Measurements from ENCODE around the gene SHC1. TPM values are rescaled to one million over a fixed set of nuclear protein-coding genes. Genes with fewer than 3 reads are reported as not detected.

SHC1 gene
- total RNA-seq, 4 donors from 2014 or later = 108 to 168 (median 123) TPM

GRCh38 chr1:154943649-154944400 lies 26.7 kb downstream of the SHC1 start:
- peaks cover 15 to 61% of the 10 kb centered on the region in 2 donors for H3K4me1 ChIP-seq
- TF ChIP-seq POLR2A (IDR thresholded peaks at IDR 0.05) (no peak), CTCF (IDR thresholded peaks at IDR 0.05) (peak in 5 of 6 experiments; percentile 52 to 70 (median 63))
- DNase-seq = peak; percentile 38 to 41
- WGBS, 2 donors = 56 to 60% methylated on average over 6 of the region's 6 CpGs
- H3K9me3 ChIP-seq = no peaks in the 10 kb centered on the region
- no peaks in the 10 kb centered on the region for H3K27me3 ChIP-seq
- peak overlapping the region; percentile 53 to 98 (median 85) for H3K27ac ChIP-seq
- H3K4me3 ChIP-seq (replicated peaks in 1 of 3) = no peak overlapping the region
- H3K36me3 ChIP-seq = peaks cover 0 to 4% of the 10 kb centered on the region in 2 donors
- intact Hi-C loops (cut with DNase I) = no loop called here

GRCh38 chr1:154941333-154942013 lies 29.1 kb downstream of the SHC1 start:
- intact Hi-C loops (cut with DNase I) = no loop called here
- Histone ChIP-seq H3K4me1 (peaks cover 22 to 73% of the 10 kb centered on the region in 2 donors), H3K27me3 (no peaks in the 10 kb centered on the region), H3K9me3 (no peaks in the 10 kb centered on the region), H3K4me3 (replicated peaks in 1 of 3) (no peak overlapping the region), H3K27ac (peak overlapping the region; percentile 85 to 98 (median 90)), H3K36me3 (no peaks in the 10 kb centered on the region)
- TF ChIP-seq CTCF (IDR thresholded peaks at IDR 0.05) (no peak), POLR2A (IDR thresholded peaks at IDR 0.05) (no peak)
- WGBS, 2 donors = 51 to 73% methylated on average over 5 of the region's 5 CpGs
- DNase-seq = peak; percentile 86 to 87

DNA sequence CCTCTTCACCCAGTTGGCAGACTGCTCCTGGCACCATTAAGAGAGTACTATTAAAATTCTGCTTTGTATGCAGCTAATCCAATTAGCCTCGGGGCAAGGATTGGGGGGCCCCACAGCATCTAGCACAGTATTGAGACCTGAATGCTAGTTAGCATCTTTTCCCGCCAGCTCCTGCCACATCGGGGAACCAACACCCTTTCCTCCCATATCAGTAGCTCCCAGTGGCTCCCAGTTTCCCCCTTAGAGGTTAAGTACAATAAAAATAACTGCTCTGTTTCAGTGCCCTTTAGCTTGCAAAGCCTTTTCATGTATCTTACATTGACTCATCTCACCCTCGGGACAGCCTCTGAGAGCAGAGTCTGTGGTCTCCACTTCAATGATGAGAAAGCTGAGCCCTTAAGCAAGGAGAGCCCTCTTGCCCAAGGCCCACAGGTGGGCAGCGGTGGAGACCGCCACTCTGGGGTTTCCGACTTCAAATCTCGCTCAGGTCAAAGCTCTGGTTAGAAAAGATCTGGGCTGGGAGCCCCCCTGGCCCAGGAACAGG lies 29.8 kb downstream of the SHC1 start:
- 82 to 83% methylated on average over 8 of the region's 8 CpGs for WGBS, 2 donors
- no peak for DNase-seq
- H3K4me3 ChIP-seq (replicated peaks in 1 of 3) = no peak overlapping the region
- H3K27me3 ChIP-seq = no peaks in the 10 kb centered on the region
- intact Hi-C loops (cut with DNase I) = no loop called here
- H3K4me1 ChIP-seq = peaks cover 26 to 72% of the 10 kb centered on the region in 2 donors
- no peaks in the 10 kb centered on the region for H3K36me3 ChIP-seq
- H3K27ac ChIP-seq = peak overlapping the region; percentile 85 to 98 (median 90)
- TF ChIP-seq POLR2A (IDR thresholded peaks at IDR 0.05) = no peak
- no peak for TF ChIP-seq CTCF (IDR thresholded peaks at IDR 0.05)
- H3K9me3 ChIP-seq = no peaks in the 10 kb centered on the region

DNA sequence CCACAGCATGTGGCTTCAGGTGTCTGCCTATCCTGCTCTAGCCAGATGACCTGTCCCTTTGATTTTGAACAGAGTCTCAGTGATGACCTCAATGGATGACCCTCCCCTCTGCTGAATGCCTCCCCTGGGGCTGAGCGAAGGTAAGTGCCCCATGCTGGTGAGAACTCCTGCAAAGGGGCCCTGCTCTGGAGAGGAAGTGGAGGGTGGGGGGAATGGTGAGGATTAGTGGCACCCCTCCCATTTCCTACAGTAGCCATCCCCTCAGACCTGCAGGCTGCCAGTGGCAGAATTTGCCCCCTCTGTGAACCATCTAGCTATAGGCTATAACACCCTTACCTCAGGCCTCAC lies 30.4 kb downstream of the SHC1 start:
- no peaks in the 10 kb centered on the region for H3K9me3 ChIP-seq
- intact Hi-C loops (cut with DNase I) = no loop called here
- H3K27me3 ChIP-seq = no peaks in the 10 kb centered on the region
- TF ChIP-seq POLR2A (IDR thresholded peaks at IDR 0.05) (no peak), CTCF (IDR thresholded peaks at IDR 0.05) (no peak)
- no peak overlapping the region for H3K4me3 ChIP-seq (replicated peaks in 1 of 3)
- peak overlapping the region in 2 of 3 donors; percentile 85 to 90 for H3K27ac ChIP-seq
- WGBS, 2 donors = 77 to 100% methylated on average over 1 of the region's 1 CpG
- no peak for DNase-seq
- no peaks in the 10 kb centered on the region for H3K36me3 ChIP-seq
- peaks cover 29 to 69% of the 10 kb centered on the region in 2 donors for H3K4me1 ChIP-seq

Data from thyroid gland (tissue), 4 donors.